Kidney (tissue), 14 donors: ENCODE data around the gene TAX1BP3. TPM values are rescaled to one million over a fixed set of nuclear protein-coding genes. Genes with fewer than 3 reads are reported as not detected.
"Not testable (repeated sequence)": the region's sequence is repeated elsewhere in the genome, so short reads cannot be mapped to it uniquely, and the experiment has no call there.

ENCODE experiments used
- DNase-seq, 5 donors: peaks; one replicate each; pipeline ENCODE4 v3.0.0-alpha.2; 2013 to 2020
- FAIRE-seq: peaks from 2 replicates; lab custom pipeline; 2012; peaks lifted over from hg19 to GRCh38; lab: Jason Lieb, UNC
- H3K27ac ChIP-seq, 2 donors: one replicate each; pipeline ENCODE4 v1.7.0; 2013; ENCODE audit warnings: low read depth in 2 of 2, low read length in 2 of 2, inconsistent platforms in 1 of 2
- H3K27me3 ChIP-seq: one replicate; pipeline ENCODE4 v1.7.1; 2013; ENCODE audit warnings: low read length, inconsistent platforms; ENCODE audit not compliant: control insufficient read depth, insufficient read depth
- H3K36me3 ChIP-seq, 3 donors: one replicate each; pipeline versions ENCODE4 v1.7.0 to v1.7.1; 2013; ENCODE audit warnings: low read length in 3 of 3, control low read depth in 1 of 3, inconsistent platforms in 1 of 3; ENCODE audit not compliant: insufficient read depth in 3 of 3, control insufficient read depth in 2 of 3
- H3K4me1 ChIP-seq, 3 donors: one replicate each; pipeline versions ENCODE4 v1.7.0 to v1.7.1; 2013; ENCODE audit warnings: low read length in 3 of 3, inconsistent platforms in 1 of 3, low read depth in 1 of 3; ENCODE audit not compliant: control insufficient read depth in 2 of 3, insufficient read depth in 2 of 3
- H3K4me3 ChIP-seq, 3 donors: one replicate each; pipeline versions ENCODE4 v1.7.0 to v1.8.1; 2013; ENCODE audit warnings: low read length in 3 of 3, control low read depth in 1 of 3, inconsistent platforms in 1 of 3
- H3K9ac ChIP-seq, 3 donors: one replicate each; pipeline versions ENCODE4 v1.7.0 to v1.7.1; 2013; ENCODE audit warnings: low read length in 3 of 3, control low read depth in 1 of 3, inconsistent platforms in 1 of 3
- H3K9me3 ChIP-seq, 3 donors: one replicate each; pipeline versions ENCODE4 v1.7.0 to v1.7.1; 2013; ENCODE audit warnings: low read length in 3 of 3, control low read depth in 1 of 3, inconsistent platforms in 1 of 3; ENCODE audit not compliant: control insufficient read depth in 2 of 3, insufficient read depth in 1 of 3
- CTCF ChIP-seq: IDR thresholded peaks from 3 replicates; pipeline ENCODE4 v1.5.1; 2012; ENCODE audit warnings: mild to moderate bottlenecking, moderate library complexity, borderline replicate concordance; ENCODE audit not compliant: insufficient read depth; ENCODE audit errors: extremely low read depth
- intact Hi-C: fragments of 100-400 bp; cut with DNase I; formaldehyde crosslinking; loops from one replicate; pipeline ENCODE4 v1.11.1; 2022
- polyA plus RNA-seq: library from polyadenylated mRNA; stranded (reverse); fragments of 350-450 nt; fragmentation: Illumina TruSeq; extraction: RNeasy Lipid Tissue Mini Kit (QIAGEN cat#74804); gene quantifications from one replicate; pipeline ENCODE4 v1.2.3, GENCODE V29; 2014; ENCODE audit warnings: low read depth, low replicate concordance; ENCODE audit not compliant: insufficient read depth
- total RNA-seq: library from RNA; stranded (reverse); fragmentation: NEBNext Ultra II Directional; extraction: Animal tissue kit (Norgen Biotek cat#: 25700); gene quantifications from one replicate; pipeline ENCODE4 v1.2.1, GENCODE V29; 2021
- donor health status: control.
- donor health status: control.
- donor health status: control.
- donor health status: control.
- donor health status: control.
- donor health status: DM: yes; HTN: yes; CAD: no.
- donor health status: Normal renal cell carcinoma (clear cell type).

TAX1BP3 gene
- total and polyA plus RNA-seq, 2 donors from 2014 or later, result 128 to 158 TPM

DNA sequence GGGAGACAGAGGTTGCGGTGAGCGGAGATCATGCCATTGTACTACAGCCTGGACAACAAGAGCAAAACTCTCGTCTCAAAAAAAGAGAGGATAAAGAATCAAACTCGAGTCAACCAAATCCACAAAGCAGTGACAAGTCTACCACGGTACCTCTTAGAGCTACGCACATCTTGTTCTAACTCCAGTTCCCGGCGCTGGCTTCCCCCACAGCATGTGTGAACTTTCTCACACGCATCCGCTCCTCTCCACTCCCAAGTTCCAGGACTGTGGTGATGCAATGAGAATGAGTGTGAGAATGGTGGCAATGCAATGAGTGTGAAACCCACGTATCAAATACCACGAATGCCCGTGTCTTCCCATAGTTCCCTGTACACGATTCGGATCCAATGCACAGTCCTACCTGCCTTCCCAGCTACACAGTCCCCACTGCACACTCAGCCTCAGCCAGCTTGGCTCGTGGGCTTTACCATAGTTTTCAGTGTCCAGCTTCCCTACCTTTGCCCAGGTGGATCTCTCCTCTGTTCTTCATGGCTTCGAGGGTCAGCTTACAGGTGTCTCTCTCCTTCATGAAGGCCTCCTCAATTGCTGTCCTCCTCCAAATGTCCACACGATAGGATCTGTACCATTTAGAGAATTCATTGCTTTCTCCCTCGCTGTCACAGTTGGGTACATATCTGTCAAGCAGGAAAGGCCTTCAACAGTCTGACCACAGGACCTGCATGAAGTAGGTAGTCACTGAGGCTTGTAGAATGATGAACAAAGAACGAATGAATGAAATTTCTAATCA lies 36.7 kb upstream of the TAX1BP3 start:
- H3K36me3 ChIP-seq, result no peaks in the 10 kb centered on the region
- TF ChIP-seq CTCF, result no peak
- H3K27me3 ChIP-seq, result no peaks in the 10 kb centered on the region
- DNase-seq (no peak), FAIRE-seq (no peak)
- H3K9ac ChIP-seq, result no peak overlapping the region
- H3K9me3 ChIP-seq, result no peaks in the 10 kb centered on the region
- intact Hi-C loops, result no loop called here
- no peaks in the 10 kb centered on the region for H3K4me1 ChIP-seq
- no peak overlapping the region for H3K27ac ChIP-seq
- no peak overlapping the region for H3K4me3 ChIP-seq

DNA sequence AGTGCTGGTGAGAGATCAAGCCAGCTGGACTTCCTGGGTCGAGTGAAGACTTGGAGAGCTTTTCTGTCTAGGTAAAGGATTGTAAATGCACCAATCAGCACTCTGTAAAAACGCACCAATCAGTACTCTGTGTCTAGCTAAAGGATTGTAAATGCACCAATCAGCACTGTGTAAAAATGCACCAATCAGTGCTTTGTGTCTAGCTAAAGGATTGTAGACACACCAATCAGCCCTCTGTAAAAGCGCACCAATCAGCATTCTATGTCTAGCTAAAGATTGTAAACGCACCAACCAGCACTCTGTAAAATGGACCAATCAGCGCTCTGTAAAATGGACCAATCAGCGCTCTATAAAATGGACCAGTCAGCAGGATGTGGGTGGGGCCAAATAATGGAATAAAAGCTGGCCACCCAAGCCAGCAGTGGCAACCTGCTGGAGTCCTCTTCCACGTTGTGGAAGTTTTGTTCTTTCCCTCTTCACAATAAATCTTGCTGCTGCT lies 33.7 kb upstream of the TAX1BP3 start:
- H3K9ac ChIP-seq, H3K4me1 ChIP-seq, H3K9me3 ChIP-seq, DNase-seq, H3K27me3 ChIP-seq, H3K4me3 ChIP-seq, H3K36me3 ChIP-seq, H3K27ac ChIP-seq, intact Hi-C loops, FAIRE-seq: not testable (repeated sequence)

- FAIRE-seq (no peak), DNase-seq (peak in 1 of 5 donors; percentile 10)
- no peak overlapping the region for H3K27ac ChIP-seq
- peaks cover 0 to 3% (median 0%) of the 10 kb centered on the region in 3 donors for H3K9me3 ChIP-seq
- no peak overlapping the region for H3K9ac ChIP-seq
- TF ChIP-seq CTCF, result no peak
- peaks cover 0 to 3% (median 0%) of the 10 kb centered on the region in 3 donors for H3K4me1 ChIP-seq
- intact Hi-C loops, result no loop called here
- no peaks in the 10 kb centered on the region for H3K27me3 ChIP-seq
- H3K36me3 ChIP-seq, result no peaks in the 10 kb centered on the region
- no peak overlapping the region for H3K4me3 ChIP-seq
Measured at GRCh38 chr17:3699951-3700350, 31.6 kb upstream of the TAX1BP3 start.

- peaks cover 0 to 3% (median 0%) of the 10 kb centered on the region in 3 donors for H3K9me3 ChIP-seq
- no peaks in the 10 kb centered on the region for H3K36me3 ChIP-seq
- DNase-seq (peak in 1 of 5 donors; percentile 44), FAIRE-seq (no peak)
- H3K4me1 ChIP-seq, result peaks cover 0 to 3% (median 0%) of the 10 kb centered on the region in 3 donors
- no peak overlapping the region for H3K9ac ChIP-seq
- H3K27me3 ChIP-seq, result no peaks in the 10 kb centered on the region
- no peak overlapping the region for H3K27ac ChIP-seq
- intact Hi-C loops, result no loop called here
- no peak overlapping the region for H3K4me3 ChIP-seq
- TF ChIP-seq CTCF, result no peak
Measured at GRCh38 chr17:3698139-3698538, 29.8 kb upstream of the TAX1BP3 start.
